Ovary (tissue), 9 donors: ENCODE data around the gene GRK6. TPM values are rescaled to one million over a fixed set of nuclear protein-coding genes. Genes with fewer than 3 reads are reported as not detected.

ENCODE experiments used
- DNase-seq, 5 donors: peaks; one replicate each; pipeline ENCODE4 v3.0.0-alpha.2; 2019 to 2020
- H3K27ac ChIP-seq, 2 donors: fragments of 200-600 bp; one replicate each; pipeline versions ENCODE4 v1.5.1 to v1.8.0; 2019 to 2022
- H3K27me3 ChIP-seq: fragments of 200-600 bp; one replicate; pipeline ENCODE4 v1.8.0; 2022
- H3K36me3 ChIP-seq: fragments of 200-600 bp; sonication (generic); one replicate; pipeline ENCODE4 v1.5.1; 2019
- H3K4me1 ChIP-seq: one replicate; pipeline ENCODE4 v1.8.1; 2013; ENCODE audit warnings: mild to moderate bottlenecking, moderate library complexity; ENCODE audit not compliant: insufficient read depth
- H3K4me3 ChIP-seq: fragments of 200-600 bp; sonication (generic); one replicate; pipeline ENCODE4 v1.5.1; 2017
- H3K9me3 ChIP-seq, 2 donors: fragments of 200-600 bp in 1 of 2; sonication (generic) in 1 of 2; one replicate each; pipeline versions ENCODE4 v1.5.1 to v1.8.1; 2013 to 2019; ENCODE audit warnings: mild to moderate bottlenecking in 1 of 2, moderate library complexity in 1 of 2
- EP300 ChIP-seq: sonication (generic); formaldehyde crosslinking; IDR thresholded peaks from one replicate; pipeline ENCODE4 v1.6.1; 2017; ENCODE audit warnings: antibody characterized with exemption
- POLR2A ChIP-seq: fragments of 450-650 bp; IDR thresholded peaks from one replicate; pipeline ENCODE4 v1.6.1; 2017; ENCODE audit warnings: antibody characterized with exemption, mild to moderate bottlenecking, moderate library complexity
- WGBS, 3 donors: extraction: QIAGEN DNeasy Blood & Tissue Kit in 1 of 3; methylation state at CpG; one replicate each; pipeline versions ENCODE4 v1.1.5 to v1.1.7; 2013 to 2017; 5-methylcytosine and 5-hydroxymethylcytosine counted together
- intact Hi-C, 4 donors: fragments of 100-400 bp; cut with DNase I; formaldehyde crosslinking; loops; one replicate each; pipeline versions ENCODE4 v1.11.0 to v1.15.1; 2022 to 2023
- polyA plus RNA-seq, 2 donors: library from polyadenylated mRNA; stranded (reverse); fragments of 200-250 nt in 1 of 2; fragments of 350-450 nt in 1 of 2; fragmentation: Illumina TruSeq in 1 of 2; extraction: RNeasy Lipid Tissue Mini Kit (QIAGEN cat#74804) in 1 of 2; gene quantifications; one replicate each; pipeline ENCODE4 v1.2.3, GENCODE V29; 2013 to 2014
- total RNA-seq, 7 donors: library from RNA; depleted of rRNA in 2 of 7; stranded (reverse); fragments of >200 nt in 2 of 7; fragmentation: NEBNext Ultra II Directional in 3 of 7; extraction: Animal tissue kit (Norgen Biotek cat#: 25700) in 3 of 7; gene quantifications; one replicate each; pipeline versions ENCODE4 v1.1.0 to v1.2.4, GENCODE V29; 2016 to 2023
- TF ChIP-seq, protein P1 (sequence below), 3 donors: fragments of 450-650 bp in 2 of 3; fragments of 200-600 bp in 1 of 3; IDR thresholded peaks; one replicate each; pipeline versions ENCODE4 v1.5.1 to v1.8.0; 2016 to 2022; ENCODE audit warnings: antibody characterized with exemption in 3 of 3, mild to moderate bottlenecking in 1 of 3
- donor health status: DM: no; HTN: no; CAD: no; lungs with moderate emphysema.
- donor health status: DM: no; HTN: no; CAD: no.
- donor health status: Bipolar disorder and iron deficiency.
- donor health status: DM: yes; HTN: yes; CAD: no.
- donor health status: DM: no; HTN: no; CAD: no.
- donor health status: DM: yes; HTN: yes; CAD: no.

The GRK6 gene
- total and polyA plus RNA-seq, 9 donors = 5.9 to 30.3 (median 18.6) TPM

DNA sequence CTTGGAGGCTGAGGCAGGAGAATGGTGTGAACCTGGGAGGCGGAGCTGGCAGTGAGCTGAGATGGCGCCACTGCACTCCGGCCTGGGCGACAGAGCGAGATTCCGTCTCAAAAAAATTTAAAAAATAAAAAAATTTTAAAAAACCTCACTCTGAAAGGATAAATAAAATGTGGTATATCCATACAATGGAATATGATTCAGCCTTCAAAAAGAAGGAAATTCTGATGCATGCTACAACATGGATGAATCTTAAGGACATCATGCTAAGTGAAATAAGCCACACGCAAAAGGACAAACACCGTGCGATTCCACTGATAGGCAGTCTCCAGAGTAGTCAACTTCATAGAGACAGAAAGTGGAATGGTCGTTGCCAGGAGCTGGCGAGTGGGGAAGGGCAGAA, 38.6 kb downstream of the GRK6 start:
- H3K36me3 ChIP-seq = no peaks in the 10 kb centered on the region
- no peak for DNase-seq
- H3K4me1 ChIP-seq = no peaks in the 10 kb centered on the region
- WGBS, 3 donors = 96 to 99% (median 98%) methylated on average over 11 of the region's 11 CpGs
- H3K4me3 ChIP-seq = no peak overlapping the region
- intact Hi-C loops = no loop called here
- TF ChIP-seq POLR2A = no peak
- TF ChIP-seq, protein P1, sequence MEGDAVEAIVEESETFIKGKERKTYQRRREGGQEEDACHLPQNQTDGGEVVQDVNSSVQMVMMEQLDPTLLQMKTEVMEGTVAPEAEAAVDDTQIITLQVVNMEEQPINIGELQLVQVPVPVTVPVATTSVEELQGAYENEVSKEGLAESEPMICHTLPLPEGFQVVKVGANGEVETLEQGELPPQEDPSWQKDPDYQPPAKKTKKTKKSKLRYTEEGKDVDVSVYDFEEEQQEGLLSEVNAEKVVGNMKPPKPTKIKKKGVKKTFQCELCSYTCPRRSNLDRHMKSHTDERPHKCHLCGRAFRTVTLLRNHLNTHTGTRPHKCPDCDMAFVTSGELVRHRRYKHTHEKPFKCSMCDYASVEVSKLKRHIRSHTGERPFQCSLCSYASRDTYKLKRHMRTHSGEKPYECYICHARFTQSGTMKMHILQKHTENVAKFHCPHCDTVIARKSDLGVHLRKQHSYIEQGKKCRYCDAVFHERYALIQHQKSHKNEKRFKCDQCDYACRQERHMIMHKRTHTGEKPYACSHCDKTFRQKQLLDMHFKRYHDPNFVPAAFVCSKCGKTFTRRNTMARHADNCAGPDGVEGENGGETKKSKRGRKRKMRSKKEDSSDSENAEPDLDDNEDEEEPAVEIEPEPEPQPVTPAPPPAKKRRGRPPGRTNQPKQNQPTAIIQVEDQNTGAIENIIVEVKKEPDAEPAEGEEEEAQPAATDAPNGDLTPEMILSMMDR (IDR thresholded peaks at IDR 0.05) = no peak
- H3K27ac ChIP-seq = no peak overlapping the region
- H3K27me3 ChIP-seq = no peaks in the 10 kb centered on the region
- H3K9me3 ChIP-seq = no peaks in the 10 kb centered on the region

DNA sequence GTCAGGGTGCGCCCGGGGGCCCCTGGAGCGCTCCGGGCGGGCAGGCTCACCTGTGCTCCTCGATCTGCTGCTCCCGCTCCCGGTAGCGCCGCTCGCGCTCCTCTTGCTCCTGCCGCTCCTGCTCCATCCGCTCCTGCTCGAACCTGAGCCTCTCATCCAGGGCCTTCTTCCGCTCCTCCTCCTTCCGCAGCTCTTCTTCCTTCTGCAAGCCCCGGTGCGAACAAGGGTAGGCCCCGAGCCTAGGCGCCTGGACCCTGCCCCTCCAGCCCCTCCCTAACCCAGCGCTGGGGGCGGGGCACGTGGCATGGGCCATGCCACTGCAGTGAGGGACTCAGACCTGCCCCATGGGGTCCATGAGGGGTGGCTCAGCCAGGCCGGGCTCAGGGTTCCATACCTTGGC, 40.4 kb downstream of the GRK6 start:
- no peak for DNase-seq
- Histone ChIP-seq H3K9me3 (no peaks in the 10 kb centered on the region), H3K27ac (no peak overlapping the region), H3K4me1 (peaks cover 4% of the 10 kb centered on the region), H3K4me3 (no peak overlapping the region), H3K27me3 (no peaks in the 10 kb centered on the region), H3K36me3 (no peaks in the 10 kb centered on the region)
- intact Hi-C loops = no loop called here
- 94 to 96% (median 96%) methylated on average over 25 of the region's 25 CpGs for WGBS, 3 donors
- TF ChIP-seq, protein P1 (IDR thresholded peaks at IDR 0.05) = no peak
- TF ChIP-seq POLR2A (no peak), EP300 (no peak)

DNA sequence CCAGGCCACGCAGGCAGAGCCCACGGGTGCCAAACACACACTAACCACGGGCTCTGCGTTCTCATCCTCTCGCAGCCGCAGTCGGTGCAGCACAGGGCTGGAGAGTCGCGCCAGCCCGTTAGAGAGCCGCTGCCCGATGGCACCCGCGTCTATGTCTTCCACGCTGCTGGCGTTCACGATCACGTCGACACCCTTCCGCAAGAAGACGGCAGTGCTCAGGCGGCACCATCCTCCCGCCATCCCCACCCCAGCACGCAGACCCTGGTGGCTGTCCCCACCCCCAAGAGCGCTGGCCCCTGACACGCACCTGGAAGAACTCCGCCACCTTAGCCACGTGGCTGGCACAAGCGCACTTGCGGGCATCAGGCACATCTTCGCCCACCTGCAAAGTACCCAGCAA, 41.0 kb downstream of the GRK6 start:
- TF ChIP-seq EP300 (no peak), POLR2A (no peak)
- TF ChIP-seq, protein P1 (IDR thresholded peaks at IDR 0.05) = no peak
- Histone ChIP-seq H3K27ac (no peak overlapping the region), H3K4me3 (no peak overlapping the region), H3K9me3 (no peaks in the 10 kb centered on the region), H3K27me3 (no peaks in the 10 kb centered on the region), H3K36me3 (no peaks in the 10 kb centered on the region), H3K4me1 (peaks cover 9% of the 10 kb centered on the region)
- 94 to 96% (median 95%) methylated on average over 31 of the region's 31 CpGs for WGBS, 3 donors
- peak in 1 of 5 donors; percentile 9 for DNase-seq
- intact Hi-C loops = no loop called here

- Histone ChIP-seq H3K9me3 (no peaks in the 10 kb centered on the region), H3K4me3 (no peak overlapping the region), H3K4me1 (peaks cover 10% of the 10 kb centered on the region), H3K27me3 (no peaks in the 10 kb centered on the region), H3K36me3 (no peaks in the 10 kb centered on the region), H3K27ac (no peak overlapping the region)
- intact Hi-C loops = no loop called here
- TF ChIP-seq POLR2A = no peak
- TF ChIP-seq EP300 = no peak
- TF ChIP-seq, protein P1 (IDR thresholded peaks at IDR 0.05) = no peak
- DNase-seq = no peak
- 94% methylated on average over 2 of the region's 2 CpGs for WGBS, 3 donors
Observed at GRCh38 chr5:177468329-177468684, 41.8 kb downstream of the GRK6 start.
